HFFc6 (cell line): ENCODE data around the gene TOMM6. TPM values are rescaled to one million over a fixed set of nuclear protein-coding genes. Genes with fewer than 3 reads are reported as not detected.
A peak's percentile ranks its signal among the peaks of the same experiment; 100 is the strongest.

ENCODE experiments used
- DNase-seq: peaks from one replicate; pipeline ENCODE4 v3.0.0-alpha.2; 2018
- H3K27ac Mint-ChIP-seq: 2 replicates; pipeline ENCODE4 v1.8.0; 2020; ENCODE audit warnings: mild to moderate bottlenecking, mixed read lengths
- H3K27me3 Mint-ChIP-seq: 2 replicates; pipeline ENCODE4 v1.8.0; 2021; ENCODE audit warnings: mild to moderate bottlenecking, moderate library complexity, mixed read lengths; ENCODE audit not compliant: insufficient read depth
- H3K36me3 Mint-ChIP-seq: 2 replicates; pipeline ENCODE4 v1.8.0; 2021; ENCODE audit warnings: low read depth, mixed read lengths
- H3K4me1 Mint-ChIP-seq: 2 replicates; pipeline ENCODE4 v1.8.0; 2020; ENCODE audit warnings: low read depth, mixed read lengths
- H3K4me3 Mint-ChIP-seq: 2 replicates; pipeline ENCODE4 v1.8.0; 2020; ENCODE audit warnings: mild to moderate bottlenecking, moderate library complexity, mixed read lengths
- H3K9me3 Mint-ChIP-seq: 2 replicates; pipeline ENCODE4 v1.8.0; 2020; ENCODE audit warnings: mild to moderate bottlenecking, mixed read lengths
- total RNA-seq, 6 experiments: library from RNA; stranded (reverse); fragmentation: NEBNext Ultra II Directional; extraction: Animal tissue kit (Norgen Biotek cat#: 25700); gene quantifications; 2 replicates in 1 of 6; 3 replicates in 5 of 6; pipeline ENCODE4 v1.2.3, GENCODE V29; 2021
- TF ChIP-seq, protein P1 (sequence below): fragments of 200-600 bp; sonication (generic); IDR thresholded peaks from 2 replicates; pipeline ENCODE4 v1.5.0; 2021; ENCODE audit warnings: antibody characterized with exemption, mild to moderate bottlenecking

The TOMM6 gene
- total RNA-seq, 6 experiments from 2014 or later, result 216 to 234 (median 228) TPM

DNA sequence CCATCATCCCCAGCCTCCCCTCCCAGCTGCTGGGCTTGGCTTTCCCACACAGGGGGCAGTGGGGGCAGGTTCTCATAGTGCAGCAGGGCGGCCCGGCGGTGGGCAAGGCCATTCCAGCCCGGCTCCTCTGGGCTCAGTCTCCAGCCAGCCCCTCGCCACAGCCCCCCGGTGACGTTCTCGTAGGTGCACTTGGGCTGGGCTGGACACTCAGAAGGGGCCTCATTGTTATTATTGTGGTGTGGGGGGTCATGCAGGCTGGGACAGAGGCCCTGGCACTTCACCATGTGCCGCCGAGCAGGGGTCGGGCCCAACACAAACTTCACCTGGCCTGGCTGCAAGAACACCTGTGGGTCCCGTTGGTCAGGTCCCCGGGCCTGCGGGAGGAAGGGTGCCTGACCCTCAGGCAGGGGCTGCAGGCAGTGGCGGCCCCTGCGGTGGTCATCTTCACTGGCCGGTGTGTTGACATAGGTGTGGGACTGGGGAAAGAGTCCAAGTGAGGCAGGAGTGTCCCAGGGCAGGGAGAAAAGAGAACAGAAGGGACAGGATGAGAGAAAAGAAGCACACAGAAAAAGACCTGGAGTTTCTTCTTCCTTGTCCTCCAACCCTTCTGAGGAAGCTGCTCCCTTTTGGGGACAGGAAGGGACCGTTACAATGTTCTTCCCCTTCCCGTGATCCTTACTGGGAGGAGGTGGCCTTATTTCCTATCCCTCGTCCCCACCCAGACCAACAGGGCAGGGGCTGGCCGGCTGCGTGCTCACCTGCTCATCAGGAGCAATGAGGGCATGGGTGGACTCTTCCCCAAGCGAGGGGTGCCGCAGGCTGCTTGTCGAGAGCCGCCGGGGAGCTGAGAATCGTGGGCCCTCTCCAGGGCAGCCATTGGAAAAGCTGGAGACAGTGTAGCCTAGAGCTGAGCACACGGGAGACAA is 16.2 kb upstream of the TOMM6 start:
- TF ChIP-seq, protein P1, sequence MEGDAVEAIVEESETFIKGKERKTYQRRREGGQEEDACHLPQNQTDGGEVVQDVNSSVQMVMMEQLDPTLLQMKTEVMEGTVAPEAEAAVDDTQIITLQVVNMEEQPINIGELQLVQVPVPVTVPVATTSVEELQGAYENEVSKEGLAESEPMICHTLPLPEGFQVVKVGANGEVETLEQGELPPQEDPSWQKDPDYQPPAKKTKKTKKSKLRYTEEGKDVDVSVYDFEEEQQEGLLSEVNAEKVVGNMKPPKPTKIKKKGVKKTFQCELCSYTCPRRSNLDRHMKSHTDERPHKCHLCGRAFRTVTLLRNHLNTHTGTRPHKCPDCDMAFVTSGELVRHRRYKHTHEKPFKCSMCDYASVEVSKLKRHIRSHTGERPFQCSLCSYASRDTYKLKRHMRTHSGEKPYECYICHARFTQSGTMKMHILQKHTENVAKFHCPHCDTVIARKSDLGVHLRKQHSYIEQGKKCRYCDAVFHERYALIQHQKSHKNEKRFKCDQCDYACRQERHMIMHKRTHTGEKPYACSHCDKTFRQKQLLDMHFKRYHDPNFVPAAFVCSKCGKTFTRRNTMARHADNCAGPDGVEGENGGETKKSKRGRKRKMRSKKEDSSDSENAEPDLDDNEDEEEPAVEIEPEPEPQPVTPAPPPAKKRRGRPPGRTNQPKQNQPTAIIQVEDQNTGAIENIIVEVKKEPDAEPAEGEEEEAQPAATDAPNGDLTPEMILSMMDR, result no peak
- no peaks in the 10 kb centered on the region for H3K9me3 Mint-ChIP-seq
- H3K36me3 Mint-ChIP-seq, result no peaks in the 10 kb centered on the region; the same call in 1 of the 2 replicates
- H3K27ac Mint-ChIP-seq, result no peak overlapping the region
- no peak for DNase-seq
- H3K4me3 Mint-ChIP-seq, result no peak overlapping the region
- H3K27me3 Mint-ChIP-seq, result peaks cover 1% of the 10 kb centered on the region; the same call in 1 of the 2 replicates
- peaks cover 27% of the 10 kb centered on the region for H3K4me1 Mint-ChIP-seq

DNA sequence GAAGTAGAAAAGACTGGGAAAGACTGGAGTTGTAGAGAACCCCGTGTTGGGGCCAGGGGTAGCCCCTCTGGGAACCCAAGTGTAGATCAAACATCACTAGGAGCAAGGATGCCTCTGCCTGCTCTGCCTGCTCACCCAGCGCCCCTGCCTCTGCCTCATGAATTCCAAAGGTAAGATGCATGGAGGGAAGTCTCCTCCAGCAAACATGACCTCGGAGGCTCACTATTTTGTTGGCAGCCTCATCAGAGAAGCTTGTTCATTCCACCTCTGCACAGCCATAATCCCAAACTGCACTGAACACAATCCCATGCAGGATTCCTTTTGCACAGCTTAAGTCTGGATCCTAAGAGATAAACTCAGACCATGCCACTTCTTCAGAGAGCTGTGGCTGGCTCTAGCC is 12.7 kb upstream of the TOMM6 start:
- Mint-ChIP-seq H3K27ac (no peak overlapping the region), H3K36me3 (no peaks in the 10 kb centered on the region; the same call in 1 of the 2 replicates), H3K27me3 (no peaks in the 10 kb centered on the region; the same call in none of the 2 replicates), H3K4me1 (peaks cover 7% of the 10 kb centered on the region), H3K4me3 (no peak overlapping the region), H3K9me3 (no peaks in the 10 kb centered on the region)
- peak; percentile 25 for DNase-seq
- TF ChIP-seq, protein P1, result no peak

DNA sequence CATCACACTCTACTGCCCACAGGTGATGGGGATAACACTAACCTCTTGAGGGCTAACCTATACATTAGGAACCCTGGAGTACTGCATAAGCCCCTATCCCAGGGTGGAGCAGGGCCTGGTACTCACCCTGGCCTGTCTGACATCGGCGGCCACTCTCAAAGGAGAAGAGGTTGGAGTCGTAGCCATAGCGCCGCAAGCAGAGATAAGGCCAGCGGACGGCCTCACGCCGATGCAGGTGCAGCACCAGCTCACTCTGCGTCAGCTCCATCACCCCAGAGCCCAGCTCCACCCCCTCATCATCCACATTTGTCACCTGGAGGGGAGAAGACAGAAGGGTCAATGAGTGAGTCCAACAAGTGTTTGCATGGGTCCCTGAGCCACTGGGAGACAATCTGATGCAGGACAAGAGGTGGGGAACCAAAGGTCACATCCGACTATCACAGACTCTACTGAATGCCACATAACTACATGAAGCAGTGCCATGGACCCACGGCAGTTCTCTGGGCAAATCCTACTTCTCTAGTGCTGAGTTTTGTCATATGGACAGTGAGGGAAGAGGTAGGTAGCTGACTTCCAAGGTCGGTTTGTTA is 12.1 kb upstream of the TOMM6 start:
- no peak overlapping the region for H3K27ac Mint-ChIP-seq
- no peaks in the 10 kb centered on the region for H3K9me3 Mint-ChIP-seq
- H3K4me1 Mint-ChIP-seq, result peaks cover 7% of the 10 kb centered on the region
- H3K27me3 Mint-ChIP-seq, result no peaks in the 10 kb centered on the region; the same call in none of the 2 replicates
- no peaks in the 10 kb centered on the region; the same call in 1 of the 2 replicates for H3K36me3 Mint-ChIP-seq
- DNase-seq, result no peak
- no peak overlapping the region for H3K4me3 Mint-ChIP-seq
- TF ChIP-seq, protein P1, result no peak

DNA sequence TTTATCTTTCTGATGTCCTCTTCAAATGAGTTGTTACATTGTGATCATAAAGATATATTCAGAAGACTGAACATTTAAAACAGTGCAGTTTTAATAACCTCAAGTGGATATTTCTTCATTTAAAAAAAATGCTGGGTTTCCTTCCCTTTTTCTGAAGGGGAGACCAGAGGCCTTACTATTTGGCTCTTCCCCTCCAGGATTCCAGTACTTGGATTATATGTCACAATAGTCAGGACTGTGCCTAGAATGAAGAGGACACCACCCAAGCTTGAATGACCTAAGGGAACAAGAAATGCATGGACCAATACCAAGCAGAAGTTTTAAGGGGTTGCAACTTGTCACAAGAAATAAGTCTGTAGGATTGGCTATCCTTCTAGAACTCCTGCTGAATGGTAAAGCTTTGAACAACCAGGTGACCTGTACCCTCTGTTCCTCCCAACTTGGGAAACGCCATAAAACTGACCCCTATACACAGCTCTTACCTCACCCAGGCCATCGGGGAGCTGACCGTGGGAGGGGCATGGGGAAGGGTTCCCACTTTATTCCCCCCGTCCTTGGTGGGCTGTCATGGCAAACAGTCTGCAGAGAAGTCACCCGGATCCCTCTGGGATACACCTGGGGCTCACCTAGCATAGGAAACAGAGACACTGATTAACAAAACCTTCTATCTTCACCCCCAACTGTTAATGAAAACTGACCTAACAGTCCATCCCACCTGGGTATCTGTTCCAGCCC is 9.8 kb upstream of the TOMM6 start:
- Mint-ChIP-seq H3K27ac (no peak overlapping the region), H3K4me1 (peaks cover 14% of the 10 kb centered on the region), H3K27me3 (no peaks in the 10 kb centered on the region; the same call in none of the 2 replicates), H3K36me3 (no peaks in the 10 kb centered on the region; the same call in 1 of the 2 replicates), H3K9me3 (no peaks in the 10 kb centered on the region), H3K4me3 (peak overlapping the region; percentile 35; the same call in 1 of the 2 replicates)
- no peak for DNase-seq
- TF ChIP-seq, protein P1, result no peak

DNA sequence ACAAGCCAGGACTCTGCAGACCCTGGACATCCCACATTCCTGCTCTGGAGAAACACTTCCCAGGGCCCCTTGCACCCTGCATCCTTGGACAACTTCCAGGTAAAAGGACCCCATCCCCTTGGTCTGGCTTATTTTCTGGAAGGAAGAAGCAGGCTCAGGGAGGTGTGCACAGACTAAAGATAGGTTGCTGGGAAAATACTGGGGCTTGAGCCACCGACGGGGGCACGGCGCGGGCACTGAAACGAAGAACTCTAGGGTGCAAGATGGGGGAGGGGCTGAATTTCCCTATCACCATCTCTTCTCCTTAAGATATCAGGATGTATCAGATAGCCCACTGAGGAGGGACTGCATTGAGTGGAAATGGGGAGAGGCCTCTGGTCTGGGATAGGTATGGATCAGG is 8.6 kb upstream of the TOMM6 start:
- H3K4me1 Mint-ChIP-seq, result peaks cover 14% of the 10 kb centered on the region
- TF ChIP-seq, protein P1, result no peak
- H3K4me3 Mint-ChIP-seq, result peak overlapping the region; percentile 94
- no peaks in the 10 kb centered on the region; the same call in none of the 2 replicates for H3K27me3 Mint-ChIP-seq
- no peaks in the 10 kb centered on the region for H3K9me3 Mint-ChIP-seq
- no peaks in the 10 kb centered on the region; the same call in 1 of the 2 replicates for H3K36me3 Mint-ChIP-seq
- peak overlapping the region; percentile 50; the same call in 1 of the 2 replicates for H3K27ac Mint-ChIP-seq
- DNase-seq, result no peak
